ENCODE measurements around the gene TRPM7.

TRPM7 gene

GRCh38 chr15:50546566-50546965 lies 140.0 kb downstream of the TRPM7 start, which contains the start of gene USP50:
Gene USP50 (minus strand): TSS chr15:50546666. CDS start chr15:50546525, 141 bp downstream.
- H3K36me3 ChIP-seq (ENCODE audit: control insufficient read depth in 5 of 5, insufficient read depth in 5 of 5, low read length in 5 of 5), result no peaks in the 10 kb centered on the region
- no peak within 1 kb of the TSS for H3K27ac ChIP-seq (ENCODE audit: low read depth, low read length)
- no peak within 1 kb of the TSS for H3K9ac ChIP-seq (ENCODE audit: low read length in 5 of 5)
- H3K9me3 ChIP-seq (ENCODE audit: control insufficient read depth in 5 of 5, low read length in 5 of 5), result no peaks in the 10 kb centered on the region
- H3K27me3 ChIP-seq (ENCODE audit: control insufficient read depth in 5 of 5, insufficient read depth in 4 of 5, low read length in 5 of 5), result no peaks in the 10 kb centered on the region
- no peak within 1 kb of the TSS for H3K4me3 ChIP-seq (ENCODE audit: low read depth in 1 of 5, low read length in 5 of 5)
- H3K4me1 ChIP-seq (ENCODE audit: control insufficient read depth in 5 of 5, insufficient read depth in 5 of 5, low read length in 5 of 5), result peaks cover 0 to 5% (median 0%) of the 10 kb centered on the region in 5 donors

GRCh38 chr15:50544368-50544767 lies 142.2 kb downstream of the TRPM7 start:
- Histone ChIP-seq H3K36me3 (ENCODE audit: control insufficient read depth in 5 of 5, insufficient read depth in 5 of 5, low read length in 5 of 5) (no peaks in the 10 kb centered on the region), H3K9ac (ENCODE audit: low read length in 5 of 5) (no peak overlapping the region), H3K4me3 (ENCODE audit: low read depth in 1 of 5, low read length in 5 of 5) (no peak overlapping the region), H3K4me1 (ENCODE audit: control insufficient read depth in 5 of 5, insufficient read depth in 5 of 5, low read length in 5 of 5) (peaks cover 0 to 6% (median 0%) of the 10 kb centered on the region in 5 donors), H3K27me3 (ENCODE audit: control insufficient read depth in 5 of 5, insufficient read depth in 4 of 5, low read length in 5 of 5) (no peaks in the 10 kb centered on the region), H3K9me3 (ENCODE audit: control insufficient read depth in 5 of 5, low read length in 5 of 5) (no peaks in the 10 kb centered on the region), H3K27ac (ENCODE audit: low read depth, low read length) (no peak overlapping the region)

- H3K4me1 ChIP-seq (ENCODE audit: control insufficient read depth in 5 of 5, insufficient read depth in 5 of 5, low read length in 5 of 5), result peaks cover 0 to 6% (median 0%) of the 10 kb centered on the region in 5 donors
- no peak overlapping the region for H3K9ac ChIP-seq (ENCODE audit: low read length in 5 of 5)
- no peak overlapping the region for H3K27ac ChIP-seq (ENCODE audit: low read depth, low read length)
- no peak overlapping the region for H3K4me3 ChIP-seq (ENCODE audit: low read depth in 1 of 5, low read length in 5 of 5)
- H3K9me3 ChIP-seq (ENCODE audit: control insufficient read depth in 5 of 5, low read length in 5 of 5), result no peaks in the 10 kb centered on the region
- no peaks in the 10 kb centered on the region for H3K36me3 ChIP-seq (ENCODE audit: control insufficient read depth in 5 of 5, insufficient read depth in 5 of 5, low read length in 5 of 5)
- H3K27me3 ChIP-seq (ENCODE audit: control insufficient read depth in 5 of 5, insufficient read depth in 4 of 5, low read length in 5 of 5), result no peaks in the 10 kb centered on the region
Observed at GRCh38 chr15:50543556-50543955, 143.0 kb downstream of the TRPM7 start.

GRCh38 chr15:50542887-50543210 lies 143.7 kb downstream of the TRPM7 start:
- H3K4me3 ChIP-seq (ENCODE audit: low read depth in 1 of 5, low read length in 5 of 5), result no peak overlapping the region
- no peaks in the 10 kb centered on the region for H3K27me3 ChIP-seq (ENCODE audit: control insufficient read depth in 5 of 5, insufficient read depth in 4 of 5, low read length in 5 of 5)
- H3K36me3 ChIP-seq (ENCODE audit: control insufficient read depth in 5 of 5, insufficient read depth in 5 of 5, low read length in 5 of 5), result no peaks in the 10 kb centered on the region
- H3K9me3 ChIP-seq (ENCODE audit: control insufficient read depth in 5 of 5, low read length in 5 of 5), result no peaks in the 10 kb centered on the region
- H3K4me1 ChIP-seq (ENCODE audit: control insufficient read depth in 5 of 5, insufficient read depth in 5 of 5, low read length in 5 of 5), result peaks cover 0 to 6% (median 0%) of the 10 kb centered on the region in 5 donors
- no peak overlapping the region for H3K27ac ChIP-seq (ENCODE audit: low read depth, low read length)
- H3K9ac ChIP-seq (ENCODE audit: low read length in 5 of 5), result no peak overlapping the region

- H3K9ac ChIP-seq (ENCODE audit: low read length in 5 of 5), result no peak overlapping the region
- no peaks in the 10 kb centered on the region for H3K27me3 ChIP-seq (ENCODE audit: control insufficient read depth in 5 of 5, insufficient read depth in 4 of 5, low read length in 5 of 5)
- H3K27ac ChIP-seq (ENCODE audit: low read depth, low read length), result no peak overlapping the region
Observed at GRCh38 chr15:50531766-50532165, 154.8 kb downstream of the TRPM7 start.

GRCh38 chr15:50531163-50531562 lies 155.4 kb downstream of the TRPM7 start:
- no peaks in the 10 kb centered on the region for H3K36me3 ChIP-seq (ENCODE audit: control insufficient read depth in 5 of 5, insufficient read depth in 5 of 5, low read length in 5 of 5)
- no peak overlapping the region for H3K4me3 ChIP-seq (ENCODE audit: low read depth in 1 of 5, low read length in 5 of 5)
- no peaks in the 10 kb centered on the region for H3K27me3 ChIP-seq (ENCODE audit: control insufficient read depth in 5 of 5, insufficient read depth in 4 of 5, low read length in 5 of 5)
- H3K27ac ChIP-seq (ENCODE audit: low read depth, low read length), result no peak overlapping the region
- no peak overlapping the region for H3K9ac ChIP-seq (ENCODE audit: low read length in 5 of 5)
- no peaks in the 10 kb centered on the region for H3K9me3 ChIP-seq (ENCODE audit: control insufficient read depth in 5 of 5, low read length in 5 of 5)
- no peaks in the 10 kb centered on the region for H3K4me1 ChIP-seq (ENCODE audit: control insufficient read depth in 5 of 5, insufficient read depth in 5 of 5, low read length in 5 of 5)

More at GRCh38 chr15:50531766-50532165, 154.8 kb downstream of the TRPM7 start:
- Histone ChIP-seq H3K4me3 (ENCODE audit: low read depth in 1 of 5, low read length in 5 of 5) (no peak overlapping the region), H3K9me3 (ENCODE audit: control insufficient read depth in 5 of 5, low read length in 5 of 5) (no peaks in the 10 kb centered on the region), H3K4me1 (ENCODE audit: control insufficient read depth in 5 of 5, insufficient read depth in 5 of 5, low read length in 5 of 5) (no peaks in the 10 kb centered on the region), H3K36me3 (ENCODE audit: control insufficient read depth in 5 of 5, insufficient read depth in 5 of 5, low read length in 5 of 5) (no peaks in the 10 kb centered on the region)

- H3K36me3 ChIP-seq (ENCODE audit: control insufficient read depth in 5 of 5, insufficient read depth in 5 of 5, low read length in 5 of 5), result no peaks in the 10 kb centered on the region
- no peaks in the 10 kb centered on the region for H3K27me3 ChIP-seq (ENCODE audit: control insufficient read depth in 5 of 5, insufficient read depth in 4 of 5, low read length in 5 of 5)
- H3K4me3 ChIP-seq (ENCODE audit: low read depth in 1 of 5, low read length in 5 of 5), result no peak overlapping the region
- no peak overlapping the region for H3K27ac ChIP-seq (ENCODE audit: low read depth, low read length)
- no peaks in the 10 kb centered on the region for H3K4me1 ChIP-seq (ENCODE audit: control insufficient read depth in 5 of 5, insufficient read depth in 5 of 5, low read length in 5 of 5)
- no peak overlapping the region for H3K9ac ChIP-seq (ENCODE audit: low read length in 5 of 5)
- H3K9me3 ChIP-seq (ENCODE audit: control insufficient read depth in 5 of 5, low read length in 5 of 5), result no peaks in the 10 kb centered on the region
Observed at GRCh38 chr15:50523851-50524251, 162.7 kb downstream of the TRPM7 start.

GRCh38 chr15:50519740-50520425 lies 166.7 kb downstream of the TRPM7 start:
- Histone ChIP-seq H3K27ac (ENCODE audit: low read depth, low read length) (no peak overlapping the region), H3K36me3 (ENCODE audit: control insufficient read depth in 5 of 5, insufficient read depth in 5 of 5, low read length in 5 of 5) (no peaks in the 10 kb centered on the region), H3K27me3 (ENCODE audit: control insufficient read depth in 5 of 5, insufficient read depth in 4 of 5, low read length in 5 of 5) (no peaks in the 10 kb centered on the region), H3K4me1 (ENCODE audit: control insufficient read depth in 5 of 5, insufficient read depth in 5 of 5, low read length in 5 of 5) (no peaks in the 10 kb centered on the region), H3K9ac (ENCODE audit: low read length in 5 of 5) (no peak overlapping the region), H3K9me3 (ENCODE audit: control insufficient read depth in 5 of 5, low read length in 5 of 5) (no peaks in the 10 kb centered on the region), H3K4me3 (ENCODE audit: low read depth in 1 of 5, low read length in 5 of 5) (no peak overlapping the region)

GRCh38 chr15:50513001-50513400 lies 173.6 kb downstream of the TRPM7 start:
- Histone ChIP-seq H3K4me1 (ENCODE audit: control insufficient read depth in 5 of 5, insufficient read depth in 5 of 5, low read length in 5 of 5) (no peaks in the 10 kb centered on the region), H3K27ac (ENCODE audit: low read depth, low read length) (no peak overlapping the region), H3K27me3 (ENCODE audit: control insufficient read depth in 5 of 5, insufficient read depth in 4 of 5, low read length in 5 of 5) (no peaks in the 10 kb centered on the region), H3K36me3 (ENCODE audit: control insufficient read depth in 5 of 5, insufficient read depth in 5 of 5, low read length in 5 of 5) (no peaks in the 10 kb centered on the region), H3K9ac (ENCODE audit: low read length in 5 of 5) (no peak overlapping the region), H3K4me3 (ENCODE audit: low read depth in 1 of 5, low read length in 5 of 5) (no peak overlapping the region), H3K9me3 (ENCODE audit: control insufficient read depth in 5 of 5, low read length in 5 of 5) (no peaks in the 10 kb centered on the region)

Measured in subcutaneous abdominal adipose tissue (tissue), 5 donors.